Smooth muscle cell (in vitro differentiated cells): Measurements from ENCODE around the gene SOX18. TPM values are rescaled to one million over a fixed set of nuclear protein-coding genes. Genes with fewer than 3 reads are reported as not detected.

Experiments used
- DNase-seq: peaks from one replicate; lab custom pipeline; 2025; ENCODE audit not compliant: unreplicated experiment; lab: John Stamatoyannopoulos, UW
- H2AFZ ChIP-seq: fragments of 200-600 bp; sonication (generic); 2 replicates; pipeline ENCODE4 v1.6.0; 2016; ENCODE audit warnings: antibody characterized with exemption, low read depth, mild to moderate bottlenecking
- H3F3A ChIP-seq: fragments of 200-600 bp; sonication (generic); 2 replicates; pipeline ENCODE4 v1.6.0; 2017; ENCODE audit warnings: antibody characterized with exemption, low read depth
- H3K27ac ChIP-seq: fragments of 200-600 bp; sonication (generic); 2 replicates; pipeline ENCODE4 v1.5.1; 2016; ENCODE audit warnings: low read depth, mild to moderate bottlenecking
- H3K27me3 ChIP-seq: fragments of 200-600 bp; sonication (generic); 2 replicates; pipeline ENCODE4 v1.6.1; 2016; ENCODE audit warnings: low read depth, mild to moderate bottlenecking
- H3K36me3 ChIP-seq: fragments of 200-600 bp; sonication (generic); 2 replicates; pipeline ENCODE4 v1.5.1; 2016; ENCODE audit warnings: low read depth
- H3K4me1 ChIP-seq: fragments of 200-600 bp; sonication (generic); 2 replicates; pipeline ENCODE4 v1.5.1; 2016; ENCODE audit warnings: low read depth
- H3K4me2 ChIP-seq: fragments of 200-600 bp; sonication (generic); 2 replicates; pipeline ENCODE4 v1.6.0; 2016; ENCODE audit warnings: mild to moderate bottlenecking
- H3K4me3 ChIP-seq: fragments of 200-600 bp; sonication (generic); 2 replicates; pipeline ENCODE4 v1.5.1; 2016; ENCODE audit warnings: mild to moderate bottlenecking
- H3K79me2 ChIP-seq: fragments of 200-600 bp; sonication (generic); 2 replicates; pipeline ENCODE4 v1.6.0; 2016; ENCODE audit warnings: low read depth, mild to moderate bottlenecking
- H3K9ac ChIP-seq: fragments of 200-600 bp; sonication (generic); 2 replicates; pipeline ENCODE4 v1.6.0; 2016; ENCODE audit warnings: low read depth
- H3K9me3 ChIP-seq: fragments of 200-600 bp; sonication (generic); replicated peaks from 2 replicates; pipeline ENCODE4 v1.5.1; 2016; ENCODE audit warnings: low read depth
- H4K20me1 ChIP-seq: fragments of 200-600 bp; sonication (generic); 2 replicates; pipeline ENCODE4 v1.6.0; 2016; ENCODE audit warnings: low read depth
- CTCF ChIP-seq: fragments of 200-600 bp; sonication (generic); IDR thresholded peaks from 2 replicates; pipeline ENCODE4 v1.5.1; 2017; ENCODE audit warnings: borderline replicate concordance, mild to moderate bottlenecking, antibody characterized with exemption; ENCODE audit not compliant: insufficient read depth, poor library complexity, severe bottlenecking
- WGBS: methylation state at CpG from one replicate; pipeline ENCODE4 v1.1.7; 2016; ENCODE audit warnings: low lambda C conversion rate; 5-methylcytosine and 5-hydroxymethylcytosine counted together
- polyA plus RNA-seq: library from polyadenylated mRNA; unstranded; fragments of >200 nt; fragmentation: Nextera tagmentation; extraction: Ambion mirVana; gene quantifications from 2 replicates; pipeline ENCODE4 v1.2.1, GENCODE V29; 2016
- total RNA-seq: library from RNA; depleted of rRNA; stranded (reverse); fragments of >200 nt; gene quantifications from 2 replicates; pipeline ENCODE4 v1.2.3, GENCODE V29; 2014

The SOX18 gene
- total and polyA plus RNA-seq, 2 experiments from 2014 or later: 0.54 to 9.7 TPM

GRCh38 chr20:64074184-64074789, 24.8 kb upstream of the SOX18 start:
- 96% methylated on average over 27 of the region's 28 CpGs for WGBS
- Histone ChIP-seq H3K27ac (no peak overlapping the region), H3K4me3 (no peak overlapping the region), H3K36me3 (no peaks in the 10 kb centered on the region), H3K4me1 (peaks cover 5% of the 10 kb centered on the region), H3K79me2 (no peaks in the 10 kb centered on the region), H2AFZ (no peak overlapping the region), H3K9me3 (no peaks in the 10 kb centered on the region), H3K27me3 (no peaks in the 10 kb centered on the region), H3K9ac (no peak overlapping the region), H3K4me2 (no peak overlapping the region), H4K20me1 (no peaks in the 10 kb centered on the region), H3F3A (no peaks in the 10 kb centered on the region)
- TF ChIP-seq CTCF: no peak
- no peak for DNase-seq

DNA sequence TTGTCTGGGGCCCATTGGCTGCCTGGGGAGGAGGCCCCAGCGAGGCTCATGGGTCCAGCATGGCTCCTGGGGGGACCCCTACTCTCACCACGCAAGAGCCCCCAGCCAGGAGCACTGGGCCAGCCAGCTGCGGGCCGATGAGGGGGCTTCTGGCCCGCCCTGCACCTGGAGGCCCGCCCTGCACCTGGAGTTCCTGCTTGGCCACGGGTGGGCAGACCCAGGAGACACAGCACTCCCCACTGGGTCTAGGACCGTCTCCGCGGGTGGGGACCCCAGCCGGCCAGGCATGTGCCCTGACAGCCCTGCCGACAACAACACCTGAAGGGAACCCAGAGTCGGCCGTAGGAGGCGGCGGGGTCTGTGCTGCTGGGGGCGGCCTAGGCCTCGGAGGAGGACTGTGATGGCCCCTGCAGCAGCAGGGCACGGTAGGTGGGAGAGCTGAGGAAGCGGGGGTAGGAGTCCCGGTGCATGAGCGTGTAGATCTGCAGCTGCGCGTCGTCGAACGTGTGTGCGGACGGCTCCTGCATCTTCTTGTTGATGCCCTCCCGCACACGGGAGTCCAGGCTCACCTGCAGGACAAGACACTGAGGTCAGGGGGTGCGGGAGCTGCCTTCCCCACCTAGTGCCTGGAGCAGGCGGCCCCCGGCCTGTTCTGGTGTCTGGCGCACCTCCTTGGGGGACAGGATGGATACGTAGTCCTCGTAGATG, 24.2 kb upstream of the SOX18 start:
- Histone ChIP-seq H3F3A (no peaks in the 10 kb centered on the region), H2AFZ (no peak overlapping the region), H3K27me3 (no peaks in the 10 kb centered on the region), H3K9me3 (no peaks in the 10 kb centered on the region), H3K79me2 (no peaks in the 10 kb centered on the region), H3K27ac (no peak overlapping the region), H3K4me2 (no peak overlapping the region), H4K20me1 (no peaks in the 10 kb centered on the region), H3K4me1 (no peaks in the 10 kb centered on the region), H3K4me3 (no peak overlapping the region), H3K9ac (no peak overlapping the region), H3K36me3 (no peaks in the 10 kb centered on the region)
- no peak for DNase-seq
- 96% methylated on average over 35 of the region's 37 CpGs for WGBS
- no peak for TF ChIP-seq CTCF

GRCh38 chr20:64072498-64073063, 23.1 kb upstream of the SOX18 start:
- Histone ChIP-seq H4K20me1 (no peaks in the 10 kb centered on the region), H2AFZ (no peak overlapping the region), H3K27ac (no peak overlapping the region), H3K9me3 (no peaks in the 10 kb centered on the region), H3K4me2 (no peak overlapping the region), H3K4me1 (no peaks in the 10 kb centered on the region), H3K36me3 (no peaks in the 10 kb centered on the region), H3K27me3 (no peaks in the 10 kb centered on the region), H3F3A (no peaks in the 10 kb centered on the region), H3K9ac (no peak overlapping the region), H3K4me3 (no peak overlapping the region), H3K79me2 (no peaks in the 10 kb centered on the region)
- WGBS: 96% methylated on average over 14 of the region's 14 CpGs
- no peak for TF ChIP-seq CTCF
- DNase-seq: no peak
